NCI-H524 (cell line): ENCODE data around the gene ASPG.

Experiments used
- DNase-seq, 2 experiments: peaks; one replicate each; lab custom pipeline; 2025; lab: John Stamatoyannopoulos, UW

Gene ASPG

DNA sequence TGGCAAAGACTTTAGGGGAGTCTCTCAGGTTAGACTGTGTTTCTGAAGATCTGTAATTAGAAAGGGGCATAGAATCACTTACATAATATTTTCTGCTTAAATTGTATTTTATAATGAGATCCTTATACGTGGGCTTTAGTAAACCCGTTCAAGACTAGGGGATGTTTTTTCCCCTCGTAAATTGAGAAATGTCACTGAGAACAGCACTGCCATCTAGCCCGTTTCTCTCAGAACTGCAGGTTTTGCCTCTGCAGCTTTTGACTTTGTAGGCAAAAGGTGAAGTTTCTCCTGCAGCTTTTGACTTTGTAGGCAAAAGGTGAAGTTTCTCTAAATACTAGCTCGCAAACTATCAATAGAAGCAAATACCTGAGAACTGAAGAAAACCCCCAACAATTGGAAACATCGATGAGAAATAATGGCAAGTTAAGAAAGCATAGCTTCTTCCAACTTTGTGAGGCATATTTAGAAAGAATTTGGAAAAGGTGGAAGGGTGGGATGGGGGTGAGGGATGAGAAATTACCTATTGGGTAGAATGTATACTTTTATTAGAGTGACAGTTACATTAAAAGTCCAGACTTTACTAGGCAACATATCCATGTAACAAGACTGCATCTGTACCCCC is 9.9 kb upstream of the ASPG start:
- peak in 1 of 2 experiments; percentile 69 for DNase-seq

DNA sequence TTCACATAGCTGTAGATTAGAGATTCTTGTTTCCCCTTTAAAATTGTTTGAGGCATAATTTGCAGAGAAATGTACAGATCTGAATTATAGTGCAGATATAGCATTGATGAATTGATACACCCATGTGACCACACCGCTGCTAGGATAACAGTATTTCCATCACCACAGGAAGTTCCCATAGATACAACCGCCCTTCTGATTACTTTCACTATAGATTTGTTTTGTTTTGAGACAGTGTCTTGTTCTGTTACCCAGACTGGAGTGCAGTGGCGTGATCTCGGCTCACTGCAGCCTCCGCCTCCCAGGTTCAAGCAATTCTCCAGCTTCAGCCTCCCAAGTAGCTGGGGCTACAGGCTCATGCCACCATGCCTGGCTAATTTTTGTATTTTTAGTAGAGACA is 8.8 kb upstream of the ASPG start:
- DNase-seq, result no peak

DNA sequence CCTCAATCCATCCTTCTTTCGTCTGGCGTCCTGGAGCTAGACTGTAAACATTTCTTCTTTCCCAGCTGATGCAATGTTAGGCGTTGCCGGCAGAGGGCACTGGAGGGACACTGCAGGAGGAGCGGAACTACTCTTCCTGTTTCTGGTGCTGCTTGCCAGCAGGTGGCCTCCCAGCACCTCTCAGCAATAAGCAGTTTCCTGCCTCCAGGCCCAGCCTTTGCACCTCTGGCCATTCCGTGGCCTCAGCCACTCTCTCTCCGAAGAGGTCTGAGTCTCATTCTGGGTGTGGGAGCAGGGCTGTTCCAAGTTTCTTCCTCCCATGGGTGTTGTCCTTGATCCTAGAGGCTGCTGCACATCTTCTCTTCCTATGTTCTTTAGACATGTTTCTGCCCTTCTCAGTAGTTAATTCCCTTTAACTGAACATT is 7.5 kb upstream of the ASPG start:
- DNase-seq, result peak; percentile 93 to 98

DNA sequence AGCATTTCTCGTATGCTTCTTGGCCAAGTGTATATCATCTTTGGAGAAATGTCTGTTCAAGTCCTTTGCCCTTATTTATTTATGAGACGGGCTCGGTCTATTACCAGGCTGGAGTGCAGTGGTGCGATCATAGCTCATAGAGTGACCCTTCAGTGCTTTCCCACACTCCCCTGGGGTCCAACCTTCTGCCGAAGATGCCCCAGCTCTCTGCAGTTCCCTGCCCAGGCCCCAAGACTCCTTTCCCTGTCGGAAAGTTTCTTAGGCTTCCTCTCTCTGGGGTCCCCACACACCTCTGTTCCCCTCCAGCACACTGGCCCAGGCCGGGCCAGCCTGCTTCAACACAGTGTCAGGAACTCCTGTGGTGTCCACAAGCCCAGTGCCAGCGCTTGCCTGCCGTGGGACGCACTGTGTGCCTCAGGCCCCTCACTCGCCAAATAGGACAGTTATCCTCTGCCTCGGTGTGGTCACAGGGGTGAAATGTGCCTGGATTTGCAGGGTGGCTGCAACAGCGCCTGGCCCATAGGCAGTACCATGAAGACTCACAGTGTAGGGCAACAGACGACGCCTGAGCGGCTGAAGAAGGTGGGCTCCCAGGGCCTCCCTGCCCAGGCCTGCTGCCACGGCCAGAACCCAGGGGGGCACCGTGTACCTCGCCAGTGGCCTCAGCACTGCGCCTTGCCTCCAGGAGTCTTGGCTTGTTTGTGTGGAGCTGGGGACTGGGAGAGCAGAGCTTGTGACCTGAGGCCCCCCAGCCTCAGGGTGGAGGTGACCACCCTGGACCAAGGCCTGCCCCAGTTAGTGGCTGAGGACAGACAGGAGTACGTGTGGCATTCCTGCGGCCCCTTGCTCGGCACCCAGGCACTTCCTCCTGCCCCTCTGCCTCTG is 4.9 kb upstream of the ASPG start:
- DNase-seq, result no peak

DNA sequence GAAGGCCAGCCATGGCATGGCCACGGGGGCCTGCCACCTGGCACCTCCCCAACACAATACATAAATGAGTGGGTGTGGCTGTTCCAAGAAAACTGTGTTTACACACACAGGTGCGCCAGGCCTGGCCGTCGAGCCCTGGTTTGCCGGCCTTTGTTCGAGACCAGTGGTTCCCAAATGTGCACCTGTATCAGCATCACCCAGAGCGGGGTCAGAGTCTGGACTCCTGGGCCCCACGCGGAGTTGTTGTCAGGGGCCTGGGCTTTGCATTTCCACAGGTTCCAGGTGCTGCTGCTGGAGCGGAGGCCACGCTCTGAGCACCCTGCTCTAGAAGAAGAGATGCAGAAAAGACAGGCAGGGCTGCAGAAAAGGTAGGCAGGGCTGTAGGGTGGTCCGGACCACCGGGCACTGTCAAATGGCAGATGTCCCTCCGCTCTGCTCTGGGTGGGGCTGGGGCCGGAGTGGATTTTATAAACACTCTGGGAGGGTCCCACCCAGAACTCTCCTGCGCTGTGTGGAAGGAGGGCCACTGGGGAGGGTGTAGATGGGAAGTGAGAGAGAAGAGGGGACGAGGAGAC is 4.2 kb upstream of the ASPG start:
- DNase-seq, result no peak

DNA sequence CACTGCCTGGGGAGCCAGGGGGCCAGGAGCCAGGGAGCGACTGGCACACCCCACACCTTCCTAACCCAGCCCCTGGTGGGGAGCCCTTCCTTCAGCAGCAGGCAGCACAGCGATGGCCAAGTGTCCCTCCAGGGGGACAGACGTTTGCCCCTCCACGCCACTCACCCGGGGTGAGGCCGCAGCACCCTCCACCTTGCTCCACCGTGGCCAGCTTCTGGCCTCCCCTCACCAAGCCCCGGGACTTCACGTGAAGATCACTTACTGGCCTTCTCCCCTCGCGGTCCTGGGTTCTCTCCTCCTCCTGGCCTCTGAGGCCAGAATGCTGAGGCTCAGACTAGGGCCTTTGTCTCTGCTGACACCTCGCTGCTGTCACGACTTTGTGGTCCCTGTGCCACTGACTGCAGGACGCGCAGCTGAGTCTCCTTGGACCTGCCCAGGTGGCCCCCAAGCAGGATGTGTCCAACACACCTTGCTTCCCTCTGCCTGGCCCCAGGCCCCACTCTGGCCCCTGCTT is 3.5 kb upstream of the ASPG start:
- DNase-seq, result no peak

DNA sequence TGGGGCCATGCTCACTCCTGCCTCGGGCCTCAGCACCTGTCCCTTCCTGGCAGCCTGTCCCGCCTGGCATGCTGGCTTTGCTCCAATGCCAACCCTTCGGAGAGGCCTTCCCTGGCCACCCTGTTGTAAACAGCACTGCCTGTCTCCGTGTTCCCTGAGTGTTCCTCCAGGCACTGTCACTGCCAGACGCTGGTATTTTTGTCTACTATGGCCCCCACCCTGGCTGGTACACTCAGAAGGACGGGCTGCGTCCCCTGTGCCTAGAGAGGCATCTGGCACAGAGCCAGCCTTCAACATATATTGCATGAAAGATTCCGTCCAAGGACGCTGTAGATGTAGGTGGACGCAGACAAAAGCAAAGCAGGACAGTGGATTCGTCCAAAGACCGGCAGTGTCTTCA is 2.7 kb upstream of the ASPG start:
- no peak for DNase-seq

DNA sequence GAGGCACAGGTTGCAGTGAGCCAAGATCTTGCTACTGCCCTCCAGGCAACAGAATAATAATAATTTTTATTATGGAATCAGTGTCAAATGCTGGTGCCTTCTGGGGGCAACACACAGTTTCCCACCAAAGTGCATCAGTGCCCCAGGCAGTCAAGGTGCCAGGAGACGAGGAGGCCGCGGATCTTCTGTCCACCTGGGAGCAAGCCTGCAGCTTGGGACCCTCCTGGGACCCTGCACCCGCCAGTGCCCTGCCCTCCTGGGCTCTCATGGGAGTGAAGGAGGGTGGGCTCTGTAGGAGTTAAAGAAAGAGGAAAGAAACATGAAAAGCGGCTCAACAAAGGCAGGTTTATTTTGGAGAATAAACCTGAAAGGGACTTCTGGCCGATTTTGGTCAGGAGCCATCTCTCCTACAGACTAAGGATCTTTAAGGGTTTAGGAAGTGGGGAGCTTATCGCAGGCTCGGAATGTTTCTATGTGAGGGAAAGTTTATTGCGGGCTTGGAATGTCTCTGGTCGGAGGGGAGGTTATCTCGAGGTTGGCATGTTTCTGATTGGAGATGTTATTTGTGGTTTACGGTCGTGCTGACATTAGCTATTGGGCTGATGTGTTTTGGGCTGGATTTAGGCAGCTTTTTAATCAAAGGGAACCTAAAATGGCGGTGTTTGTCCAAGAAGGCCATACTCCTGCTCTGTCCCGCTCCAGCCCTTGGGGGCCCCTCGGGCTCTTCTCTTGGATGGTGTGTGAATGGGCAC is 1.1 kb upstream of the ASPG start:
- no peak for DNase-seq

DNA sequence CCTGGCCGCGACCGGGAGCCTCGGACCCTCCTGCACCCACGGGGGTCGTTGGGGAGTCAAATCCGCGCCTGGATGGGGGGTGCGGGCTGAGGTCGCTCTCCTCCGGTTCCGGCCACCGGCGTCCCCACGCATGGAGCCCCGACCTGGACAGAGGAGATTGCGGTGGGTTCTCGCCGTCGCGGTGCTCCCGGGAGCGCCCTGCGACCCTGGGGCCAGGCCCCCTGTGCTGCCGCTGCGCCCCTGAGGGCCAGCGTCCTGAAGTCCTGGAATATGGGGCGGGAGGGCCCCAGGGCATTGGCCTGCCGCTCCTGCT is 345 bp downstream of the ASPG start:
- DNase-seq, result no peak

DNA sequence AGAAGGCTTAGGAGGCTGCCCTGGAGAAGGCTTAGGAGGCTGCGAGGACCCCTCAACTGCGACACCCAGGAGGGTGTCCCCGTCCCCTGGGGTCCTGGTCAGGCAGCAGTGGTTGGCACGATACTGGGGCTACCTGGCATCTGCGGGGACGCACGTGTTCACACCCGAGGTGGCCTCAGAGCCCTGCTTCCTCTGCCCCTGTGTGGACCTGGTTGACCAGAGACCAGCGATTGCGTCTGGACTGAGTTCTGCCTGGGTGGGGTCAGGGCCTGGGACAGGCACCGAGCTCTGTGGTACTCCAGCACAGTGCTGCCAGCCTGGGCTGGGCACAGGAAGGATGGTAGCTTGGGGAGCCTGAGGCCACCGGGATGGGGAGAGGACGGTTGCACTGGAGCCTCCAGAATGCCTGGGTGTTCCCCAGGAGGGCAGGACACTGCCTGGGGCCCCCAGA is 735 bp downstream of the ASPG start:
- no peak for DNase-seq

DNA sequence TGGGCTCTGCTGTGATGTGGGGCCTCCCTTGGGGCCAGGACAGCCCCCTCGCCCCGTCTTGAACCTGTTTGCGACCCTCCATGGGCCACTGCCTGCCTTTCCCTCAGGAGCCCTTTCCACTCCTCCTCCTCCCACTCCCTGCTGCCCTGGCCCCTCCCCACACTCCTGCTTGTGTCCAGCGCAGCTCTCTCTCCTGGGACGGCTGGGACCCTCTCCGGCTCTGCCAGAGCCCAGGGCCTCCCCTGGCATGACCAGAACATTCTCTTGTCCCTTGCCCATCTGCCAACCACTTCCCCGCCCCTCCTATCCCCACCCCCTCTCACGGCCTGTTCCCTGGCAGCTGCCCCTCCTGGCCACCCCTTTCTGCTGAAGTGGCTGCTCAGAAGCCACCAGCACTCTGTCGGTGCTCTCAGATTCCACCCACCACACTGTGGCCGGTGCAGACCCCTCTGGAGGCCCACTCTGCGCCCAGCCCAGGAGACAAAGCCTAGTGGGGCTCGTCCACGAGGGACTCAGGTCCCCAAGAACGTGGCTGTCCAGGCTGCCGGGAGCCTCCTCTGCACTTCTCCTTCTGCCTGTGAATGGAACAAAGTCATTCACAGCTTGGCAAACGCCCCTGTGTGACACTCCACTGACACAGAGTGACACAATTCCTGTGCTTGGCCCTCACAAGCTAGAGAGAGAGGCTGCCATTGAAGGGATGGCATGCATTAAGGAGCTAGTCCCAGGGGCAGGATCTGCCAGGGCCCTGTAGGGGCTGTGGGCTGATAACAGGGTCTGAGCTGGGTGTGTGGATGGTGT is 1.4 kb downstream of the ASPG start:
- peak; percentile 62 to 78 for DNase-seq

DNA sequence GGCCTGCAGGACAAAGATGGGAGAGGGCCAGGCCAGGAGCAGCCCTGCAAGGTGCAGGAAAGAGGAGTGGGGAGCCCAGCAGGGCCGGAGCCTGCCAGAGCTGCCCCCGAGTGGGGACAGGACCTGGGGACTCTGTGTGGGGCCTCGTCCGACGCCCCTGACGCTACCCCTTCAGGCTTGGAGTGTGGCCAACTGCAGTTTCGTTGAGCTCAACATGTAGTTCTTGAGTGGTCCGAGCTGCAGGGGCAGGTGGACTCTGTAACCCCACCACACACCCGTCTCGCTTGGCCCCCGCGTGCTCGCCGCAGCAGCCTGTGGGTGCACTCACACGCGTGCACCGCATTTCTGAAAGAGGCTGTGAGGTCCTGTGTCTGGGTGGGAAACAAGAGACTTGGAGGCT is 2.0 kb downstream of the ASPG start:
- no peak for DNase-seq

DNA sequence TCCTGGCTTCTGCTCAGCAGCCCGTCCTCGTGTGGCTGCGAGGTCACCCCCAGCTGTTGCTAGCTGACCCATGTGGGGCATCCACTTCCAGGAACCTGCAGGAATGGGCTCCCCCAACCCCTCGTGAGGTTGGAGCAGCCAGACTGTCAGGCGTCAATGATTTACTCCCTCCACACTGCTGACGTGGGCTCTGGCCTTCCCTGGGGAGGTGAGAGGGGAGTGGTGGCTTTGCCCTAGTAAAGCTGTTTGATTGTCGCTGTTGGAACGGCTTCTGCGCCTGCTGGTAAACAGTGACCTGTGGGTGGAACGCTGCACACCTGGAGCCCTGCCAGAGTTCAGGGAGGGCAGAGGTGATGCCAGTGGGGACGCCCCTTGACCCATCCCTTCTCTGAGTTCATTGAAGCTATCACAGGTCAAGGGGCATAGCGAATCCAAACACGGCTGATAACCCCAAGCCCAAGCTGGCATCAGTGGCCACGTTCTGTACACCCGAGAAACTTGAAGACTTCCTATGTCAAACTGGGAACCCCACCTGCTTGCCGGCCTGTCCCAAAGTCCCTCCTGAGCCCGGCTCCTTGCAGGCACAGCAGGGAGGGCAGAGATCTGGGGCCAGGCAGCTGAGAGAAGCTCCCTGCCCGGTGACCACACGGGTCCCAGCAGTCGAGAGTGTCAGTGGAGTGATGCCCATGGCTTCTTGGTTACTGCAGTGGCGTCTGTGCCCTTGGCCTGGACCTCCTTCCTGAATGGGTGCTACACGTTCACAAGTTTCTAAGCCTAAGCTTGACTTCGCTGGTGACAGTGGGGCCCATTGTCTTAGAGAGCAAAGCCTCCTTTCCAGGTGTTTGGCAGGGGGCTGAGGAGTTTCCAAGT is 2.7 kb downstream of the ASPG start:
- DNase-seq, result no peak

DNA sequence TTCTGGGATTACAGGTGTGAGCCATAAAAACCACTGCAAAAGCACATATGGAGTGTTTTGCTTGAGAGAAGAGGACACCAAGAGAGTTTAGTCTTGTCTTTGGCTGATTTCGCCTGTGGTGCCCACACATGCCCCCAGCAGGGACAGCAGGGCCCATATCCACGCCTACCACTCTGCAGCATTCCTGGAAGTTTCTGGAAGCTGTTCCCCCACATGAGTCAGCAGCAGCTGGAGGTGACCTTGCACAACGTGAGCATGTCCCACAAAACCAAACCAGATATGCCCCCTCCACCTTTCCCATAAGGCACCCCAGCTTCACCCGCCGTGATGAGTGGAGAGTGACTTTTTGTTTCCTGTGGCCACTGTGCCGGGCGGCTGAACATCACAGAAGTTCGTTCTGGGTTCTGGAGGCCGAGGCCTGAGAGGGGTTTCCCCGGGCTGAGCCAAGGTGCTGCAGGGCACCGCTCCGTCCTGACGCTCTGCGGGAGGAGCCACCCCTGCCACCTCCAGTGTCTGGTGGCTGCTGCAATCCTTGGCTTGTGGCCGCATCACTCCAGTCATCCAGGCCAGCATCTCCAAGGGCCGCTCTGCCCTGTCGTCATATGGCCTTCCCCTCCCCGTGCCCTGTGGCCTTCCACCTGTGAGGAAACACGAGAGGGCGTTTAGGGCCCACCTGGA is 4.7 kb downstream of the ASPG start:
- no peak for DNase-seq

DNA sequence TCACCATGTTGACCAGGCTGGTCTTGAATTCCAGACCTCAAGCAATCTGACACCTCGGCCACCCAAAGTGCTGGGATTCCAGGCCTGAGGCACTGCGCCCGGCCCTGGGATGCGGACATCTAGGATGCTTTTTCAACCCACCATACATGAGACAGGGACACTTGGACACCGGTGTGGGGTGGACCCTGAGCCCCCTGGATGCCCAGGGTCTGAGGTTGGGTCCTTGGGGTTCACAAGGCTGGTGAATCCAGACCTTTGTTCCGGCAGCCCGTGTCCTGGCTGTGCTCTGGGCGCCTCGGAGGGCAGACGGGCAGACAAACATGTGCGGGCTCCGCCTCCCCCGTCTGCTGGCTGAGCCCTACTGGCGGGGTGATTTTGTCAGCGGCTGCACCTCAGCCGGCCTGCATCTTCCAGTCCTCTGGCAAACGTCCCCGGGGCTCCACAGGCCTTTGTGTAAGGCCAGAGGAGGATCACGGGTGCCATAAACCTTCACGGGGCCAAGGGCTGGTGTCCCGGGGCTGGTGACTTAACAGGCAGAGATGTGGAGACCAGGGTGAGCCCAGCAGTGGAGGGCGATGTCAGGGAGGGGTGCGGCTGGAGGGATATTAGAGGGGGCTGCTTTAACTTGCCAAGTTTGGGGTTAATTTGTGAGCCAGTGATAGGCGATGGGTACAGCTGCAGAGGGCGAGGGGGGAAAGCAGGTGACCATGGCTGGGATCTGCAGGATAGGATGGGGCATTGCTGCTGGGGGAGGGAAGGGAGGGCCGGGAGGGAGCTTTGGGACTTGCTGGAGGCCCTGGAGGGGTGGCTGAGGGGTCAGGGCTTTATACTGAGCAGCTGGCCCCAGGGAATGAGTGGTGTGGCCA is 5.8 kb downstream of the ASPG start:
- DNase-seq, result peak in 1 of 2 experiments; percentile 36

DNA sequence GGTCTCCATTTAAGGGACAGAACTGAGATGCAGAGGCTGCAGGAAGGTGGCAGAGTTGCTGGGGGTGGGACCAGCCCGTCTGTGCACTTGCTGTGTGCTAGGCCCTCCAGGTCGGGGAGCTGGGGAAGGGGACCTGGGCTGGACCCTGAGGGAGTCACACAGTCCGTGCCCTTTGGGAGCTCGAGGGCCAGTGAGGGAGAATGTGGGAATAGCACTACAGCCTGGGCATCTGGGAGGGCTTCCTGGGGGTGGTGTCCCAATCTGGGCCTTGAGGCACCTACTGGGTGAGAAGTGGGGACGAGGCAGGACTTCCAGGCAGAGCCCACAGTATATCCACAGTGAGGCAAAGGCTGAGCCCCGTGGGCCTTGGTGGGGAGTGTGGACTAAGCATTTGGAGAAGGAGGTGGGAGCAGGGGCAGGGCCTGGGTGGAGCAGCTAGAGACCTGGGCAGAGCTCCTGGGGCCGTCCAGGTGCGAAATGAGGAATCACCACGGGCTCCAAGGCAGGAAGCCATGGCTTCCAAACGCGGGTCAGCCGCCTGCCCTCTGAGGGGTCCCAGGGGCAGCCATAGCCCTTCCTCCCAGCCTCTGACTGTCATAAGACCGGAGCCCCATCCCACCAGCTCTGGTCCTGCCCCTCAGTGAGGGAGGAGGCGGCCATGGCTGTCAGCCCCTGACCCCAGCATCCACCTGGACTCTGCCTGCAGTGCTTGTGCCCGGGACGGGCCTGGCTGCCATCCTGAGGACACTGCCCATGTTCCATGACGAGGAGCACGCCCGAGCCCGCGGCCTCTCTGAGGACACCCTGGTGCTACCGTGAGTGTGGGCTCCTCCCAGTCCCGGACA is 6.6 kb downstream of the ASPG start:
- DNase-seq, result no peak

DNA sequence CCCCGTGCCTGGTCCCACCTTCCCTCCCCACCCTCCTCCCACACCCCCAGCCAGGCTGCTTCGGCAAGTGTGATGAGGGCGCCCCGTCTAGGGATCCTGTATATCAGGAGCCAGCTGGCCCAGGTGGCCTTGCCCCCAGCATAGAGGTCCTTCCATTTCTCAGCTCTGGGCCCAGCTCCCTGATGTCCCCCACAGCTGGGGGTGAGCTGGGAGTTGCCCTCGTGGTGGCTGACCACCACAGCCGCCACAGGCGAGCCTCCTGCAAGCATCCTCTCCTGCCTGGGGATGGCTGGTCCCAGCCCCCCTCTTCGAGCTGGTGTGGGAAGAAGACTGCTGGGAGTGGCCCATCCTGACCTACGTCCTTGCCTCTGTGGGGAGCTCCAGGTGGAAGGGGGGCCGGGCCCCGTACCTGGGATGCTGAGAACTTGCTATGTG is 7.4 kb downstream of the ASPG start:
- no peak for DNase-seq
